NCI-H2227 treated with DMSO at 0.1 percent for 48 hours (cell line): Measurements from ENCODE around the gene SYNM.
A peak's percentile ranks its signal among the peaks of the same experiment; 100 is the strongest.
"Not testable (repeated sequence)": the region's sequence is repeated elsewhere in the genome, so short reads cannot be mapped to it uniquely, and the experiment has no call there.

Experiments
- DNase-seq: peaks from one replicate; lab custom pipeline; 2025; lab: John Stamatoyannopoulos, UW

The SYNM gene

GRCh38 chr15:99104788-99105513 is at the start of gene SYNM:
SYNM (plus strand) TSS chr15:99105080; CDS start chr15:99105200, 120 bp downstream.
- DNase-seq: peak; percentile 81

- no peak for DNase-seq
Measured at GRCh38 chr15:99055555-99056134, 49.2 kb upstream of the SYNM start.

GRCh38 chr15:99057020-99057419 is 47.9 kb upstream of the SYNM start:
- DNase-seq: no peak

GRCh38 chr15:99057697-99058420 is 47.0 kb upstream of the SYNM start:
- no peak for DNase-seq

- no peak for DNase-seq
Measured at GRCh38 chr15:99058421-99058870, 46.4 kb upstream of the SYNM start.

GRCh38 chr15:99059010-99059981 is 45.6 kb upstream of the SYNM start:
- DNase-seq: peak; percentile 34

GRCh38 chr15:99060186-99060585 is 44.7 kb upstream of the SYNM start:
- DNase-seq: not testable (repeated sequence)

GRCh38 chr15:99062226-99062625 is 42.7 kb upstream of the SYNM start:
- no peak for DNase-seq

- DNase-seq: no peak
Measured at GRCh38 chr15:99068186-99068585, 36.7 kb upstream of the SYNM start.

- no peak for DNase-seq
Measured at GRCh38 chr15:99070208-99070607, 34.7 kb upstream of the SYNM start.

GRCh38 chr15:99071091-99071680 is 33.7 kb upstream of the SYNM start:
- DNase-seq: no peak

GRCh38 chr15:99073008-99073717 is 31.7 kb upstream of the SYNM start:
- no peak for DNase-seq

GRCh38 chr15:99074446-99074845 is 30.4 kb upstream of the SYNM start:
- no peak for DNase-seq

- DNase-seq: not testable (repeated sequence)
Measured at GRCh38 chr15:99075059-99075652, 29.7 kb upstream of the SYNM start.

GRCh38 chr15:99076109-99076508 is 28.8 kb upstream of the SYNM start:
- DNase-seq: no peak

- peak; percentile 56 for DNase-seq
Measured at GRCh38 chr15:99076555-99077308, 28.1 kb upstream of the SYNM start.

- no peak for DNase-seq
Measured at GRCh38 chr15:99082798-99083197, 22.1 kb upstream of the SYNM start.

- no peak for DNase-seq
Measured at GRCh38 chr15:99084965-99085364, 19.9 kb upstream of the SYNM start.
